Astrocyte (in vitro differentiated cells and primary cell): ENCODE data around the gene KCTD12.

Source experiments
- CTCF ChIP-seq: IDR thresholded peaks from 2 replicates; pipeline ENCODE4 v1.5.1; 2011; ENCODE audit warnings: low read depth, mild to moderate bottlenecking, inconsistent platforms, low read length, moderate library complexity; ENCODE audit not compliant: insufficient read depth
- EZH2 ChIP-seq: IDR thresholded peaks from 2 replicates; pipeline ENCODE4 v1.6.1; 2012; ENCODE audit warnings: mild to moderate bottlenecking, low read length, inconsistent platforms; ENCODE audit not compliant: insufficient read depth

- TF ChIP-seq CTCF (no peak), EZH2 (no peak)
These were observed 43.1 kb upstream of the KCTD12 start for GRCh38 chr13:76929320-76929719.
